HG03066 (cell line): ENCODE measurements around the gene NKD2.

Experiments
- ATAC-seq: cut with Tn5 transposase; IDR thresholded peaks from one replicate; pipeline ENCODE4 v1.9.1; 2021; ENCODE audit warnings: low read depth; ENCODE audit not compliant: unreplicated experiment

NKD2 gene

GRCh38 chr5:978054-978453 is 30.5 kb upstream of the NKD2 start:
- no peak for ATAC-seq

- no peak for ATAC-seq
These were observed 29.9 kb upstream of the NKD2 start for GRCh38 chr5:978693-979092.

- ATAC-seq, result no peak
These were observed 29.3 kb upstream of the NKD2 start for GRCh38 chr5:979100-979817.

- no peak for ATAC-seq
These were observed 28.5 kb upstream of the NKD2 start for GRCh38 chr5:980001-980588.

- no peak for ATAC-seq
These were observed 27.6 kb upstream of the NKD2 start for GRCh38 chr5:980966-981365.

- no peak for ATAC-seq
These were observed 27.1 kb upstream of the NKD2 start for GRCh38 chr5:981456-981855.

GRCh38 chr5:982377-983237 is 26.0 kb upstream of the NKD2 start:
- ATAC-seq, result no peak

GRCh38 chr5:983238-983524 is 25.4 kb upstream of the NKD2 start:
- ATAC-seq, result no peak

- ATAC-seq, result no peak
These were observed 25.0 kb upstream of the NKD2 start for GRCh38 chr5:983568-983967.

GRCh38 chr5:984774-985173 is 23.8 kb upstream of the NKD2 start:
- ATAC-seq, result no peak

- no peak for ATAC-seq
These were observed 20.8 kb upstream of the NKD2 start for GRCh38 chr5:987761-988160.

GRCh38 chr5:988322-988721 is 20.3 kb upstream of the NKD2 start:
- ATAC-seq, result no peak

GRCh38 chr5:989961-990530 is 18.6 kb upstream of the NKD2 start:
- no peak for ATAC-seq

- ATAC-seq, result no peak
These were observed 16.9 kb upstream of the NKD2 start for GRCh38 chr5:991472-992267.

- no peak for ATAC-seq
These were observed 14.4 kb upstream of the NKD2 start for GRCh38 chr5:994272-994607.

GRCh38 chr5:994821-995220 is 13.8 kb upstream of the NKD2 start:
- ATAC-seq, result no peak

- ATAC-seq, result no peak
These were observed 13.3 kb upstream of the NKD2 start for GRCh38 chr5:995318-995717.

GRCh38 chr5:997001-997474 is 11.6 kb upstream of the NKD2 start:
- no peak for ATAC-seq

GRCh38 chr5:997711-998110 is 10.9 kb upstream of the NKD2 start:
- no peak for ATAC-seq

GRCh38 chr5:998246-999031 is 10.2 kb upstream of the NKD2 start:
- no peak for ATAC-seq
